Measurements from ENCODE around the gene SFXN5.
"Not testable (repeated sequence)": the region's sequence is repeated elsewhere in the genome, so short reads cannot be mapped to it uniquely, and the experiment has no call there.

Gene SFXN5

DNA sequence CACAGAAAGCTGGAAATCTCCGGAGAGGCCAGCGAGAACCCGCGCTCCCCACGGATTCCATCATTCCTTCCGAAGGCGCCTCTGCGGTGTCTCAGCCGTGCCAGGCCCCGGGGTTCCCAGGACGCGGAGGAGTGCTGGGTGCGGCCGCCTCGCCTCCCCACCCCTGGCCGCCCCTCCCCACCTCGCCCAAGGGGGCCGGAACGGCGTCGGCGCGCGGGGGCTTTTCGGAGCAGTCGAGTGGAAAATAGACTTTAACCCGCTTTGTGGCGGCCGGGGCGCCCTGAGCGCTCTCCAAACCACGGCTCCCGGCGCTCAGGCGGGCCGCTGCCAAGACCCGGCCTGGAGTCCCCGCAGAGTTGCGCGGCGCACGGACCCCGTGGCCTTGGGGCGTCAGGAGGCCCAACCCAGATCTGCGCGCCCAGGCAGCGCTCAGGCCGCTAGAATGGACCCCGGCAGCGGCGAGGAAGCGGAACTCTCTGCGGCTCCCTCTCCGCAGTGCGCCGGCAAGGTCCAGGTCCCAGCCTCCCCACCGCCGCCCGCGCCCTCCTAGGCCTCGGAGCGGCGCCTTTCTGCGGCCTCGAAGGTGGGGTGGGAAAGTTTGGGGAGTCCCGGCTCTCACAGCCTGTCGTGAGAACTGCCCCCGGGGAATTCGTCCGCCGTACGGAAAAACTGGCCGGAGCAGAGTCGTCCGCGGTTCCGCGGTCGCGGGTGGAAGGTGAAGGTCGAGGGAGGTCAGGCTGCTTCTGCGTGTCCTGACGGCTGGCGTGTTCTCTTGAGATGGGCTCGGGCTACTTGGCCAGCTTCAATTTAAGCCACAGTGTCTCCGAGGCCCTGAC, 155.4 kb downstream of the SFXN5 start:
- peaks cover 9 to 31% of the 10 kb centered on the region in 2 donors for H3K4me1 ChIP-seq (ENCODE audit: control insufficient read depth in 1 of 2, insufficient read depth in 2 of 2, low read length in 2 of 2)
- peak overlapping the region; percentile 70 to 74 for H3K4me3 ChIP-seq (ENCODE audit: low read depth in 1 of 2, low read length in 2 of 2)
- H3K27me3 ChIP-seq (ENCODE audit: control insufficient read depth in 1 of 2, insufficient read depth in 2 of 2, low read length in 2 of 2) = peaks cover 83 to 86% of the 10 kb centered on the region in 2 donors
- peak overlapping the region; percentile 37 to 47 for H3K9ac ChIP-seq (ENCODE audit: low read depth in 1 of 2, low read length in 2 of 2)
- H3K9me3 ChIP-seq (ENCODE audit: control insufficient read depth in 1 of 2, low read length in 2 of 2) = no peaks in the 10 kb centered on the region
- H3K27ac ChIP-seq (ENCODE audit: low read depth, low read length) = peak overlapping the region; percentile 30
- no peaks in the 10 kb centered on the region for H3K36me3 ChIP-seq (ENCODE audit: control insufficient read depth in 1 of 2, insufficient read depth in 2 of 2, low read length in 2 of 2)

DNA sequence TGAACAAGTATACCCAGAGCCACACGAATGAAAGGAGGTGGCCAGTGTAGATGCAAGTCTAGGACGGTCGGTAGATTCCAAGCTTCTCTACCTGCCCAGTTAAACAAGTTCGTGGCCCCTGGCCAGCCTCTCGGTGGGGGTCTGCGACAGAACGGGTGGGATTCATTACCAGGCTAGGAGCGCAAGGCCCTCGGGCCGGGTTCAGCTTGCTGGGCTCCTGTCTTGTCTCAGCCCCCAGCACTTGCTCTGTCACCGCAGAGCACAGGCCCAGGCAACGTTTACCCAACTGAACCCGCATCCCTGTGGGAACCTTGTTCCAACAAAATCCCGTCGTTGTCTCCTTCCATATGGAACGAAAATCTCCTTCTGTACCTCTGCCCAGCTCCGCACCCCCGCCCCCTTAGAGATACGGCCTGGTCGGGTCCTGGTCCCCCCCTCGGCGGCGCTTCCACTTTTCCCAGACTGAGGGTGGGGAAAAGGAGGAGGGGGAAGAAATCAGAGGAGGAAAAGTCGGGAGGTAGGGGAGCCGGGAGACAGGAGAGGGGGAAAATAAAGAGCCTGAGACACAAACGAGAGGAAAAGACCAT, 156.1 kb downstream of the SFXN5 start:
- H3K4me1 ChIP-seq (ENCODE audit: control insufficient read depth in 1 of 2, insufficient read depth in 2 of 2, low read length in 2 of 2) = peaks cover 9 to 30% of the 10 kb centered on the region in 2 donors
- H3K27me3 ChIP-seq (ENCODE audit: control insufficient read depth in 1 of 2, insufficient read depth in 2 of 2, low read length in 2 of 2) = peaks cover 82 to 86% of the 10 kb centered on the region in 2 donors
- no peaks in the 10 kb centered on the region for H3K36me3 ChIP-seq (ENCODE audit: control insufficient read depth in 1 of 2, insufficient read depth in 2 of 2, low read length in 2 of 2)
- peak overlapping the region; percentile 70 to 74 for H3K4me3 ChIP-seq (ENCODE audit: low read depth in 1 of 2, low read length in 2 of 2)
- H3K9ac ChIP-seq (ENCODE audit: low read depth in 1 of 2, low read length in 2 of 2) = no peak overlapping the region
- no peaks in the 10 kb centered on the region for H3K9me3 ChIP-seq (ENCODE audit: control insufficient read depth in 1 of 2, low read length in 2 of 2)
- H3K27ac ChIP-seq (ENCODE audit: low read depth, low read length) = no peak overlapping the region

DNA sequence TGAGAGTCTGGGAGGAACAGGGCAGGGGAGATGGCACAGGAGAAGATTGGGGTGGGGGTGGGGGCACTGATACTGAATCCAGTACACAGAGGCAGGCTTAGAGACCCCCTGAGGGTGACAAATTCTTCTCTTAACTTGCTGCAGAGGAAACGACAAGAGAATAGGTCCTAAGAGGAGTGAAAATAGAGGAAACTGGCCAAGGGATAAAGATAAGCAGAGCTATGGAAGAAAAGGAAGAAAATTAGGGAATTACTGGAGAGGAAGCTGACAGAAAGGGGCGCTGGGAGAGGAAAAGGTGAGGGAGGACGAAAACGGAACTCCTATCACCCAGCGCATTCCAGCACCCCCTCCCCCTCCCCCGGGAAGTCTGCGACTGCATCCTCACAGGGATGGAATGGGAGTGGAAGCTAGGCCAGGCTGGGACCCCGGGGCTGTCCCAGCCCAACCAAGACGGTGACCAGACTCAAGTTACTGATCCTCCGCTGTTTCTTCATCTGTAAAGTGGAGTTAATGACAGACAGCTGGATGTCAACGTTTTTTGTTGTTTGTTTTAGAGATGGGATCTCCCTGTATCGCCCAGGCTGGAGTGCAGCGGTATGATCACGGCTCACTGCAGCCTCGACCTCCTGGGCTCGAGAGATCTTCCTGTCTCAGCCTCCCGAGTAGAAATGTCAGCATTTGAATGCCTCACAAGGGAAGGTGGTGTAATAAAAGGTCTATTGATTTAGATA, 156.8 kb downstream of the SFXN5 start:
- Histone ChIP-seq H3K9ac (ENCODE audit: low read depth in 1 of 2, low read length in 2 of 2) (no peak overlapping the region), H3K36me3 (ENCODE audit: control insufficient read depth in 1 of 2, insufficient read depth in 2 of 2, low read length in 2 of 2) (no peaks in the 10 kb centered on the region), H3K4me1 (ENCODE audit: control insufficient read depth in 1 of 2, insufficient read depth in 2 of 2, low read length in 2 of 2) (peaks cover 9 to 26% of the 10 kb centered on the region in 2 donors), H3K4me3 (ENCODE audit: low read depth in 1 of 2, low read length in 2 of 2) (no peak overlapping the region), H3K27me3 (ENCODE audit: control insufficient read depth in 1 of 2, insufficient read depth in 2 of 2, low read length in 2 of 2) (peaks cover 81 to 85% of the 10 kb centered on the region in 2 donors), H3K27ac (ENCODE audit: low read depth, low read length) (no peak overlapping the region), H3K9me3 (ENCODE audit: control insufficient read depth in 1 of 2, low read length in 2 of 2) (no peaks in the 10 kb centered on the region)

DNA sequence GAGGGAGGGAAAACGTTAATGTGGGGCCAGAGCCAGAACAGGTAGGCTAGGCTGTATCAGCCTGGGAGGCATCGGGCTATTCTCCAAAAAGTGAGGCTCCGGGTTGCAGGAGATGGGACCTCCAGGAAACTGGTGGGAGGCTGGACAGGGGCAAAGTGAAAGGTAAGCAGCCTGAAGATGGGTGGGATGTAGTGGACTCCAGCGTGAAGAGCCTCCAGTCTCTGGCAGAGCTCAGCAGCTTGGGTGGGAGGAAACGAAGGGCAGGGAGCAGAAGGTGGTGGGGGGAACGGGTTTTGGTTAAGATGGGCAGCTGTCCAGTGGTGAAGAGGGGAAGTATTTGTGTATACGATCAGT, 157.3 kb downstream of the SFXN5 start:
- peaks cover 9 to 26% of the 10 kb centered on the region in 2 donors for H3K4me1 ChIP-seq (ENCODE audit: control insufficient read depth in 1 of 2, insufficient read depth in 2 of 2, low read length in 2 of 2)
- H3K9me3 ChIP-seq (ENCODE audit: control insufficient read depth in 1 of 2, low read length in 2 of 2) = no peaks in the 10 kb centered on the region
- no peaks in the 10 kb centered on the region for H3K36me3 ChIP-seq (ENCODE audit: control insufficient read depth in 1 of 2, insufficient read depth in 2 of 2, low read length in 2 of 2)
- H3K9ac ChIP-seq (ENCODE audit: low read depth in 1 of 2, low read length in 2 of 2) = no peak overlapping the region
- no peak overlapping the region for H3K27ac ChIP-seq (ENCODE audit: low read depth, low read length)
- H3K27me3 ChIP-seq (ENCODE audit: control insufficient read depth in 1 of 2, insufficient read depth in 2 of 2, low read length in 2 of 2) = peaks cover 80 to 83% of the 10 kb centered on the region in 2 donors
- H3K4me3 ChIP-seq (ENCODE audit: low read depth in 1 of 2, low read length in 2 of 2) = no peak overlapping the region

DNA sequence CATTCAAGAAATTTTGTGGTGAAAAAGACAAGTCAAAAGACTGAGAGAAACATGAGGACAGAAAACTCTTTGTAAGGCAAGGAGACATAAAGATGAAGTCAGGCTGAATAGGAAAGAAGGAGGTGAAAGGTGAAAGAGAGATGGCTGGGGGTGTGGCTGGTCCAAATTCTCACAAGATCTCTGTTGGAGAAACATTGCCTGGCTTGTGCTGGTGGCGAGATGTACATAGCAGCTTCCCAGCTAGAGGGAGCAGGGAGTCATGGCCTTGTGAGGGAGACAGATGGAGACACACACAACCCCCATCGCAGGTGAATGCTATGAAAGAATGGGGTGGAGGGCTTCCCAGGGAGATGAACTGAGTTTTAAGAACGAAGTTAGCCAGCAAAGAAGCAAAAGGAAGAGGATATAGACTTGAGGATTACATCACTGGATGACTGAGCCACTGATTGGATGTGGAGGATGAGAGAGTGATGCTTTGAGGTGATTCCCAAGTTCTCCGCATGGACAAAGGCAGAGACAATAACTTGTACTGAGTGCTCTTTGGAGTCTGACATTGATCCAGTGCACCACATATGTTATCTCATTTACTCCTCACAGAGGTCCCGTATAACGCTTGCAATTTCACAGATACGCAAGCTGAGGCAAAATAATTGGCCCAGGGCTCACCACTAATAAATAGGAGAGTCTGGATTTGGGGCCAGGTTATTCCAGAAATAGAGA, 157.9 kb downstream of the SFXN5 start:
- Histone ChIP-seq H3K27ac (ENCODE audit: low read depth, low read length) (no peak overlapping the region), H3K4me3 (ENCODE audit: low read depth in 1 of 2, low read length in 2 of 2) (no peak overlapping the region), H3K9me3 (ENCODE audit: control insufficient read depth in 1 of 2, low read length in 2 of 2) (no peaks in the 10 kb centered on the region), H3K36me3 (ENCODE audit: control insufficient read depth in 1 of 2, insufficient read depth in 2 of 2, low read length in 2 of 2) (no peaks in the 10 kb centered on the region), H3K4me1 (ENCODE audit: control insufficient read depth in 1 of 2, insufficient read depth in 2 of 2, low read length in 2 of 2) (peaks cover 9 to 23% of the 10 kb centered on the region in 2 donors), H3K27me3 (ENCODE audit: control insufficient read depth in 1 of 2, insufficient read depth in 2 of 2, low read length in 2 of 2) (peaks cover 78 to 79% of the 10 kb centered on the region in 2 donors), H3K9ac (ENCODE audit: low read depth in 1 of 2, low read length in 2 of 2) (no peak overlapping the region)

DNA sequence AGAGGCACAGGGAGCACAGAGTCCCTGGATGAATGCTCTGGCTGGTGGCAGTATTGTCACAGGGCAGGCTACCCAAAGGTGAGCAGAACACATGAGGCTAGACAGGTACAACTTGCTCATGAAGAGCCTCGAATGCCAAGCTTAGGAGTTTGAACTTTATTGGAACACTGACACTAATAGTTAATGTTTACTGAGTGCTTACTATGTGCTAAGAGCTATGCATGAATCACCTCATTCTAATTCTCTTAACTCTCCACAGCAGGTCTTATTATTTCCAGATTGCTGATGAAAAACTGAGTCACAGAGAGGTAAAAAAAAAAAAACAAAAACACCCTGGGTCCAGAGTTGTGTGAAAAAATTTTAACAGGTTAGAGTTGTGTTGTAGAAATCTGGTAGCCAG, 160.3 kb downstream of the SFXN5 start:
- Histone ChIP-seq H3K27ac (ENCODE audit: low read depth, low read length) (no peak overlapping the region), H3K9me3 (ENCODE audit: control insufficient read depth in 1 of 2, low read length in 2 of 2) (no peaks in the 10 kb centered on the region), H3K9ac (ENCODE audit: low read depth in 1 of 2, low read length in 2 of 2) (no peak overlapping the region), H3K27me3 (ENCODE audit: control insufficient read depth in 1 of 2, insufficient read depth in 2 of 2, low read length in 2 of 2) (peaks cover 63 to 74% of the 10 kb centered on the region in 2 donors), H3K36me3 (ENCODE audit: control insufficient read depth in 1 of 2, insufficient read depth in 2 of 2, low read length in 2 of 2) (no peaks in the 10 kb centered on the region), H3K4me1 (ENCODE audit: control insufficient read depth in 1 of 2, insufficient read depth in 2 of 2, low read length in 2 of 2) (peaks cover 2 to 7% of the 10 kb centered on the region in 2 donors), H3K4me3 (ENCODE audit: low read depth in 1 of 2, low read length in 2 of 2) (no peak overlapping the region)

DNA sequence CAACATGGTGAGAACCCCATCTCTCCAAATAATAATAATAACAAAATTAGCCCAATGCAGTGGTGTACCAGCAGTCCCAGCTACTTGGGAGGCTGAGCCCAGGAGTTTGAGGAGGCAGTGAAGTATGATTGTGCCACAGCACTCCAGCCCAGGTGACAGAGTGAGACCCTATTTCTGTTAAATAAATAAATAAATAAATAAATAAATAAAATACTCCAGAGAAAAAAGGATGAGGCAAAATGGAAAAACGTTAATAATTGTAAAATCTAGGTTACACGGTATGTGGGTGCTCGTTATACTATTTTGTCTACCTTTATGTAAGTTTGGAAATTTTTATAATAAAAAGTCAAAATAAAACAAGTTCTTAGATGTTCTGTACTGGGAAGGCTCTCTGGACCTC, 162.8 kb downstream of the SFXN5 start:
- H3K9ac ChIP-seq (ENCODE audit: low read depth in 1 of 2, low read length in 2 of 2) = no peak overlapping the region
- H3K4me3 ChIP-seq (ENCODE audit: low read depth in 1 of 2, low read length in 2 of 2) = no peak overlapping the region
- H3K9me3 ChIP-seq (ENCODE audit: control insufficient read depth in 1 of 2, low read length in 2 of 2) = no peaks in the 10 kb centered on the region
- H3K27ac ChIP-seq (ENCODE audit: low read depth, low read length) = no peak overlapping the region
- H3K4me1 ChIP-seq (ENCODE audit: control insufficient read depth in 1 of 2, insufficient read depth in 2 of 2, low read length in 2 of 2) = no peaks in the 10 kb centered on the region
- H3K27me3 ChIP-seq (ENCODE audit: control insufficient read depth in 1 of 2, insufficient read depth in 2 of 2, low read length in 2 of 2) = peaks cover 46 to 63% of the 10 kb centered on the region in 2 donors
- H3K36me3 ChIP-seq (ENCODE audit: control insufficient read depth in 1 of 2, insufficient read depth in 2 of 2, low read length in 2 of 2) = no peaks in the 10 kb centered on the region

DNA sequence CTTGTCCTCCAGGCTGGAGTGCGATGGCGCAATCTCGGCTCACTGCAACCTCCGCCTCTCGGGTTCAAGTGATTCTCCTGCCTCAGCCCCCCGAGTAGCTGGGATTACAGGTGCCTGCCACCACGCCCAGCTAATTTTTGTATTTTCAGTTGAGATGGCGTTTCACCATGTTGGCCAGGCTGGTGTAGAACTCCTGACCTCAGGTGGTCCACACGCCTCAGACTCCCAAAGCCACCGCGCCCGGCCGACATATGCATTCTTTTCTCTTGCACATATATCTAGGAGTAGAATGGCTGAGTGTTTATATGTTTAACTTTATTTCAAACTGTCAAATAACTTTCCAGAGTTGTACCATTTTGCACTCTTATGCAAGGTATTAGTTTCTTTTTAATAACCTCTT, 164.1 kb downstream of the SFXN5 start:
- H3K4me3 ChIP-seq (ENCODE audit: low read depth in 1 of 2, low read length in 2 of 2); H3K4me1 ChIP-seq (ENCODE audit: control insufficient read depth in 1 of 2, insufficient read depth in 2 of 2, low read length in 2 of 2); H3K36me3 ChIP-seq (ENCODE audit: control insufficient read depth in 1 of 2, insufficient read depth in 2 of 2, low read length in 2 of 2); H3K9ac ChIP-seq (ENCODE audit: low read depth in 1 of 2, low read length in 2 of 2); H3K27ac ChIP-seq (ENCODE audit: low read depth, low read length); H3K9me3 ChIP-seq (ENCODE audit: control insufficient read depth in 1 of 2, low read length in 2 of 2): not testable (repeated sequence)
- H3K27me3 ChIP-seq (ENCODE audit: control insufficient read depth in 1 of 2, insufficient read depth in 2 of 2, low read length in 2 of 2) = peaks cover 40 to 62% of the 10 kb centered on the region in 2 donors

DNA sequence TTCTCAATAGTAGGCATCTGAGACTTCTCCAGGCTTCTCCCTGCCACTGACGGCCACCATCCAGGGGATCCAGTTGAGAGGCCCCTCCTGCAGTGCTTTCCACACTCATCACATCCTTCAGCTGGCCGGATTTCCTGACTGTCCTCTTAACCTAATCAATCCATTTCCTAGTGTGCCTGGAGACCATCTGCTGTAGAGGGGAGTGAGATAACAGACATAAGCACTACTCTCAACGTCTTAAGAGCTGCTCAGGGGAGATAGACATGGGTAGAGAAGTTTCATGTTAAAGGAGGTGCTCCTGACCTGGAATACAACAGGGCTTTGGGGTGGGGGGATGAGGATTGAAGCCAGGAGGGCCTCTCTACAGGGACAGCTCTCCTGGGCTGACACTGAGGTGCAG, 170.1 kb downstream of the SFXN5 start:
- H3K9ac ChIP-seq (ENCODE audit: low read depth in 1 of 2, low read length in 2 of 2) = no peak overlapping the region
- H3K4me3 ChIP-seq (ENCODE audit: low read depth in 1 of 2, low read length in 2 of 2) = no peak overlapping the region
- H3K27me3 ChIP-seq (ENCODE audit: control insufficient read depth in 1 of 2, insufficient read depth in 2 of 2, low read length in 2 of 2) = peaks cover 26 to 44% of the 10 kb centered on the region in 2 donors
- no peaks in the 10 kb centered on the region for H3K36me3 ChIP-seq (ENCODE audit: control insufficient read depth in 1 of 2, insufficient read depth in 2 of 2, low read length in 2 of 2)
- H3K27ac ChIP-seq (ENCODE audit: low read depth, low read length) = no peak overlapping the region
- no peaks in the 10 kb centered on the region for H3K9me3 ChIP-seq (ENCODE audit: control insufficient read depth in 1 of 2, low read length in 2 of 2)
- peaks cover 0 to under 1% of the 10 kb centered on the region in 2 donors for H3K4me1 ChIP-seq (ENCODE audit: control insufficient read depth in 1 of 2, insufficient read depth in 2 of 2, low read length in 2 of 2)
